ENCODE measurements around the gene TYW1. TPM values are rescaled to one million over a fixed set of nuclear protein-coding genes. Genes with fewer than 3 reads are reported as not detected.
"Not testable (repeated sequence)": the region's sequence is repeated elsewhere in the genome, so short reads cannot be mapped to it uniquely, and the experiment has no call there.

TYW1 gene
- total and polyA plus RNA-seq, 7 donors, result 3.0 to 47.2 (median 14.3) TPM

DNA sequence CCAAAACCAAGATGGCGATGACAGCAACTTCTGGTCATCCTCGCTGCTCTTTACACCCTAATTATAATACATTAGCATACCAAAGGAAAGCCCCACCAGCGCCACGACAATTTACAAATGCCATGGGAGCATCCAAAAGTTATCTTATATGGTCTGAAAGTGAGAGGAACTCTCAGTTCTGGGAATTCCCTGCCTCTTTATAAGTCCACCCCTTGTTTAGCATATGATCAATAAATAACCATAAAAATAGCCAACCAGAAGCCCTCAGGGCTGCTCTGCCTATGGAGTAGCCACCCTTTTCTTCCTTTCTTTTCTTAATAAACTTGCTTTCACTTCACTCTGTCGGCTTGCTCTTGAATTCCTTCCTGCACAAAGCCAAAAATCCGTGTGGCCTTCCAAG is 262.7 kb downstream of the TYW1 start:
- H3K36me3 ChIP-seq; intact Hi-C loops (cut with DNase I); DNase-seq; H3K27me3 ChIP-seq; H3K27ac ChIP-seq; H3K4me3 ChIP-seq; H3K9me3 ChIP-seq; H3K4me1 ChIP-seq: not testable (repeated sequence)
- 91 to 96% methylated on average over 6 of the region's 6 CpGs for WGBS, 2 donors

GRCh38 chr7:67260166-67260586 is 263.5 kb downstream of the TYW1 start:
- 82 to 91% methylated on average over 6 of the region's 6 CpGs for WGBS, 2 donors
- H3K27ac ChIP-seq; DNase-seq; H3K4me1 ChIP-seq; H3K9me3 ChIP-seq; H3K36me3 ChIP-seq; H3K27me3 ChIP-seq; intact Hi-C loops (cut with DNase I); H3K4me3 ChIP-seq: not testable (repeated sequence)

DNA sequence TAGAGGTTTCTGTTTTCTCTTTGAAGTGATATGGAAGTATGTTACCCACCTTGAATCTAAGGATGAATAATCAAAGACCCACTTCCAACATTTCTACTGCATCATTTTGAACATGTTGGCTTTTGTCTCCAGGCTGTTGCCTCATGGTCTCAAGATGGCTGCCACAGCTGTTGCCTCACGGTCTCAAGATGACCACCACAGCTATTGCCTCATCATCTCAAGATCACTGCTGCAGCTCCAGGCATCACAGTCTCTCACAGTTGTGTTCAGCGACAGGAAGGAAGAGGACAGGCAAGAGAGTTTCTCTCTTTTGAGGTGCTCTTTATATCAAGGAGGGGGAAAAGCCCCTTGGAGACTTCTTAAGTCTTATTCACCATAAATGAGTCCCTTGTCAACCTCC is 267.4 kb downstream of the TYW1 start:
- H3K27ac ChIP-seq; H3K27me3 ChIP-seq; DNase-seq; intact Hi-C loops (cut with DNase I); H3K36me3 ChIP-seq; H3K4me1 ChIP-seq; H3K9me3 ChIP-seq; H3K4me3 ChIP-seq: not testable (repeated sequence)
- 93 to 99% methylated on average over 2 of the region's 2 CpGs for WGBS, 2 donors

DNA sequence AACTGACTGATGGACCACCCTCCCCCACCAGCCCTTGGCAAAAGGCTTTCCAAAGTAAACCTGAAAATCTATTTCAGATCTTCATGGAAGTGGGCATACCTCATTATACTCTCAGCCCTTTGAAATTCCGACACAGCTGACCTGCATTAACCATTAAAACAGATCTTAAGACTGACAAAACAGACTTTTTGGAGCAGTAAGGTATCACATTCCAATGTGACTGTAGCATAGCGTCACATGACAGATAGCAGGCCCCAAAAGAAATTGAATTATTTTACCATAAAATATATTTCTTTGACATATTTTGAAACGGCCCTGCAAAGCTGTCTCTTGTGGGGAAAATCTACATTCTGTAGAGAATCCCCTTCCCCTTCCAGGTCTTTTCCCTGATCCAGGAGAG is 269.4 kb downstream of the TYW1 start:
- H3K36me3 ChIP-seq; H3K4me3 ChIP-seq; intact Hi-C loops (cut with DNase I); H3K4me1 ChIP-seq; H3K27ac ChIP-seq; H3K9me3 ChIP-seq; H3K27me3 ChIP-seq; DNase-seq: not testable (repeated sequence)
- 92 to 93% methylated on average over 3 of the region's 3 CpGs for WGBS, 2 donors

DNA sequence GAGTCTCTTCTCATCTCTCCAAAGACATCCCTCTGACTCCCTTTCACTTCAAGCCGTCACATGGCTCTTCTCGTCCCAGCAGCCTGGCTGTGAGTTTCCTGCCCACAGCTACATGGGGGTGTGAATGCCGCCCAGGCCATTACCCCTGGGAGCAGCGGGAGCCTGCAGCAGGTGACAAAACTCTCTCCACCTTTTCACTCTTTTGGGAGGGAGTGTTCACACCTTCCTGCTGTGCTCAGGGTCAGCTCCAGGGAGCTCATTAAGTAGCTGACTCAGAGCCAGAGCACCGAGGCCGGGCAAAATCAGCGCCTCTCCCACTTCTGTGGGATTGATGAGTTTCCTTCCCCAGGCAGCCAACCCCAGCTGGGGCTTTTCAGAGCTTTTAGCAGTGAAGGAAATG is 271.3 kb downstream of the TYW1 start:
- Histone ChIP-seq H3K4me3 (no peak overlapping the region), H3K27me3 (no peaks in the 10 kb centered on the region), H3K4me1 (no peaks in the 10 kb centered on the region), H3K36me3 (no peaks in the 10 kb centered on the region), H3K9me3 (no peaks in the 10 kb centered on the region), H3K27ac (no peak overlapping the region)
- 84 to 91% methylated on average over 7 of the region's 7 CpGs for WGBS, 2 donors
- DNase-seq, result no peak
- intact Hi-C loops (cut with DNase I), result no loop called here
- TF ChIP-seq EP300 (IDR thresholded peaks at IDR 0.05) (no peak), POLR2AphosphoS5 (IDR thresholded peaks at IDR 0.05) (no peak), POLR2A (IDR thresholded peaks at IDR 0.05) (no peak)
- TF ChIP-seq, protein P1, sequence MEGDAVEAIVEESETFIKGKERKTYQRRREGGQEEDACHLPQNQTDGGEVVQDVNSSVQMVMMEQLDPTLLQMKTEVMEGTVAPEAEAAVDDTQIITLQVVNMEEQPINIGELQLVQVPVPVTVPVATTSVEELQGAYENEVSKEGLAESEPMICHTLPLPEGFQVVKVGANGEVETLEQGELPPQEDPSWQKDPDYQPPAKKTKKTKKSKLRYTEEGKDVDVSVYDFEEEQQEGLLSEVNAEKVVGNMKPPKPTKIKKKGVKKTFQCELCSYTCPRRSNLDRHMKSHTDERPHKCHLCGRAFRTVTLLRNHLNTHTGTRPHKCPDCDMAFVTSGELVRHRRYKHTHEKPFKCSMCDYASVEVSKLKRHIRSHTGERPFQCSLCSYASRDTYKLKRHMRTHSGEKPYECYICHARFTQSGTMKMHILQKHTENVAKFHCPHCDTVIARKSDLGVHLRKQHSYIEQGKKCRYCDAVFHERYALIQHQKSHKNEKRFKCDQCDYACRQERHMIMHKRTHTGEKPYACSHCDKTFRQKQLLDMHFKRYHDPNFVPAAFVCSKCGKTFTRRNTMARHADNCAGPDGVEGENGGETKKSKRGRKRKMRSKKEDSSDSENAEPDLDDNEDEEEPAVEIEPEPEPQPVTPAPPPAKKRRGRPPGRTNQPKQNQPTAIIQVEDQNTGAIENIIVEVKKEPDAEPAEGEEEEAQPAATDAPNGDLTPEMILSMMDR (IDR thresholded peaks at IDR 0.05), result no peak

DNA sequence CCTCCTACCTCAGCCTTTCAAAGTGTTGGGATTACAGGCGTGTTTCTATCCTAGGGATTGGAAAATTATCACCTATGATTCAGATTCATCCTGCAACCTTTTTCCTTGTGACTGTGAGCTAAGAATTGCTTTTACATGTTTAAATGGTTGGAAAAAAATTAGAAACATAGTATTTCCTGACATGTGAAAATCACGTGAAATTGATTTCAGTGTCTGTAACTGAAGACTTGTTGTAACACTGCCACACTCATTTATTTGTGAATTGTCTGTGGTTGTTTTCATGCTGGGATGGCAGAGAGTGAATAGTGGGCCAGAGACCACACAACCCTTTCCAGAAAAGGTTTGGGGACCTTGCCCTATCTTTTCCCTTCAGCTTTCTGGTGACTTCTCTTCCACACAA is 273.3 kb downstream of the TYW1 start:
- DNase-seq, result not testable (repeated sequence)

More for the DNA sequence above, 273.3 kb downstream of the TYW1 start:
- H3K4me3 ChIP-seq; intact Hi-C loops (cut with DNase I); H3K4me1 ChIP-seq; H3K27me3 ChIP-seq; H3K27ac ChIP-seq; H3K36me3 ChIP-seq; H3K9me3 ChIP-seq: not testable (repeated sequence)
- WGBS, 2 donors, result 96 to 97% methylated on average over 2 of the region's 2 CpGs

Small RNAs within 50 kb of the gene (small RNA-seq; reads per million reads assigned to genes)
- gene AC073089.1, result 0 reads per million in 3 donors
- gene MIR4650-1, result 0 reads per million in 3 donors
- 0 reads per million in 3 donors for gene RN7SL43P

Other genes with a start within 250 kb of the TYW1 start
- gene TMEM248, start 75.6 kb upstream of the TYW1 start, total RNA-seq, result 10 to 100 TPM; 66.2 to 93.8 (median 81.2) TPM
- gene TMEM248, start 75.6 kb upstream of the TYW1 start, polyA plus RNA-seq, result 10 to 100 TPM; 19.7 to 51.0 (median 22.2) TPM
- gene SBDS, start 1.2 kb upstream of the TYW1 start, total RNA-seq, result 100 to 1,000 TPM; 116 to 190 (median 185) TPM
- gene SBDS, start 1.2 kb upstream of the TYW1 start, polyA plus RNA-seq, result 100 to 1,000 TPM in 2 of 3 donors, 10 to 100 TPM in 1; 94.7 to 266 (median 187) TPM